Neural crest cell (in vitro differentiated cells): ENCODE measurements around the gene RBMS2. TPM values are rescaled to one million over a fixed set of nuclear protein-coding genes. Genes with fewer than 3 reads are reported as not detected.

ENCODE experiments used
- DNase-seq: peaks from one replicate; pipeline ENCODE4 v3.0.0; 2021; ENCODE audit warnings: low read depth, mixed read lengths, low spot score
- H3K27ac Mint-ChIP-seq: one replicate; pipeline ENCODE4 v1.8.0; 2021; ENCODE audit warnings: mild to moderate bottlenecking, mixed read lengths; ENCODE audit not compliant: unreplicated experiment
- H3K27me3 Mint-ChIP-seq: 2 replicates; pipeline ENCODE4 v1.8.0; 2021; ENCODE audit warnings: low read depth, mild to moderate bottlenecking, mixed read lengths
- H3K36me3 Mint-ChIP-seq: 2 replicates; pipeline ENCODE4 v1.8.0; 2021; ENCODE audit warnings: low read depth, mild to moderate bottlenecking, mixed read lengths
- H3K4me1 Mint-ChIP-seq: 2 replicates; pipeline ENCODE4 v1.8.0; 2021; ENCODE audit warnings: mixed read lengths
- H3K4me3 Mint-ChIP-seq: one replicate; pipeline ENCODE4 v1.8.0; 2021; ENCODE audit warnings: mild to moderate bottlenecking, mixed read lengths
- H3K9me3 Mint-ChIP-seq: 2 replicates; pipeline ENCODE4 v1.8.0; 2021; ENCODE audit warnings: mixed read lengths
- total RNA-seq: library from RNA; stranded (reverse); gene quantifications from 2 replicates; pipeline ENCODE4 v1.2.1, GENCODE V29; 2021
- TF ChIP-seq, protein P1 (sequence below): fragments of 200-600 bp; sonication (generic); conservative IDR thresholded peaks from 2 replicates; pipeline ENCODE4 v1.5.0; 2021; ENCODE audit warnings: antibody characterized with exemption, mild to moderate bottlenecking

Gene RBMS2
- total RNA-seq, 1 donor from 2014 or later: 29.3 TPM

DNA sequence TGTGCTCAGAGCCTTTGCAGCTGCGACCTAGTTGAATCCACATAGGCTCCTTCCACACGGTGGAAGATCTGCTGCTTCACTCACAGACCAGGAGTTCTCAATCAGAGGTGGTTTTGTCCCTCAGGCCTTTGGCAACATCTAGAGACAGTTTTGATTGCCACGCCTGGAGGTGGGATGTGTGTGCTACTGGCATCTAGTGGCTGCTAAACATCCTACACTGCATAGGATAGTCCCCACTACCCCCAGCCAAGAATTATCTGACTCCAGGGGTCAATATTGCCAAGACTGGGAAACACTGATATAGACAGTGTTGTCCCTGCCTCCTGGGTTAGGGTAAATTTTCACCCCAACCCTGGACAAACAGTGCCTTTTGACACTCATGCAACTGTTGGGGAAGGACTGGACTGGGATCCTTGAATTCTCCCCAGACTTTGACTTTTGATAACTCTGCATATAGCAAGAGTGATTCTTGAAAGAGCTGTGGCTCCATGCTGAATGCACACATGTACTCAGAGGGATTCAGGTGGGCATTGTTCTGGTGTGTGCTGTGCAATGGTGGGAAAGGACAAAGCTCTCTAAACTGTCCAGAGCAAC lies 68.7 kb downstream of the RBMS2 start:
- peaks cover 30% of the 10 kb centered on the region for H3K4me1 Mint-ChIP-seq
- TF ChIP-seq, protein P1, sequence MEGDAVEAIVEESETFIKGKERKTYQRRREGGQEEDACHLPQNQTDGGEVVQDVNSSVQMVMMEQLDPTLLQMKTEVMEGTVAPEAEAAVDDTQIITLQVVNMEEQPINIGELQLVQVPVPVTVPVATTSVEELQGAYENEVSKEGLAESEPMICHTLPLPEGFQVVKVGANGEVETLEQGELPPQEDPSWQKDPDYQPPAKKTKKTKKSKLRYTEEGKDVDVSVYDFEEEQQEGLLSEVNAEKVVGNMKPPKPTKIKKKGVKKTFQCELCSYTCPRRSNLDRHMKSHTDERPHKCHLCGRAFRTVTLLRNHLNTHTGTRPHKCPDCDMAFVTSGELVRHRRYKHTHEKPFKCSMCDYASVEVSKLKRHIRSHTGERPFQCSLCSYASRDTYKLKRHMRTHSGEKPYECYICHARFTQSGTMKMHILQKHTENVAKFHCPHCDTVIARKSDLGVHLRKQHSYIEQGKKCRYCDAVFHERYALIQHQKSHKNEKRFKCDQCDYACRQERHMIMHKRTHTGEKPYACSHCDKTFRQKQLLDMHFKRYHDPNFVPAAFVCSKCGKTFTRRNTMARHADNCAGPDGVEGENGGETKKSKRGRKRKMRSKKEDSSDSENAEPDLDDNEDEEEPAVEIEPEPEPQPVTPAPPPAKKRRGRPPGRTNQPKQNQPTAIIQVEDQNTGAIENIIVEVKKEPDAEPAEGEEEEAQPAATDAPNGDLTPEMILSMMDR: peak; percentile 53
- no peak for DNase-seq
- no peaks in the 10 kb centered on the region for H3K27me3 Mint-ChIP-seq
- H3K27ac Mint-ChIP-seq: no peak overlapping the region
- no peaks in the 10 kb centered on the region for H3K9me3 Mint-ChIP-seq
- no peak overlapping the region for H3K4me3 Mint-ChIP-seq
- H3K36me3 Mint-ChIP-seq: peaks cover 5% of the 10 kb centered on the region

DNA sequence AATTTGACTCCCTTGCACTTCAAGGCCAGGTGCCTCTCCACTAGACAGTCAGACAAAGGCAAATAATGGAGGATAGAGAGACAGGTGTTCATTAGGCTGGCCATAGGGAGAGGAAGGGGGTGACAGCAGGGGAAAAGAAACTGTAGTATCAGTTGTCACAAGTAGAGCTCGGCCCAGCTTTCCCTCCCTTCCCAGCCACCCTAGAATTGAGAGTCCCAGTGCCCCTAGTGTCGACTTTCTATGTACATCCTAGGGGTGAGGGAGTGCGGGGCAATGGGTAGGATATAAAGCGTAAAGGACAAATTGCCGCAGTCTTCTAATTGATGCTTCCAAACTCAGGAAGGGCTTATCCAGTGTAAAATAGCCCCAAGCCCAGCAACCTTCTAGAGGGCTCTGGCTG lies 69.5 kb downstream of the RBMS2 start:
- peaks cover 30% of the 10 kb centered on the region for H3K4me1 Mint-ChIP-seq
- TF ChIP-seq, protein P1: no peak
- no peak for DNase-seq
- H3K27me3 Mint-ChIP-seq: no peaks in the 10 kb centered on the region
- H3K4me3 Mint-ChIP-seq: no peak overlapping the region
- no peaks in the 10 kb centered on the region for H3K9me3 Mint-ChIP-seq
- peaks cover 5% of the 10 kb centered on the region for H3K36me3 Mint-ChIP-seq
- H3K27ac Mint-ChIP-seq: peak overlapping the region; percentile 84

DNA sequence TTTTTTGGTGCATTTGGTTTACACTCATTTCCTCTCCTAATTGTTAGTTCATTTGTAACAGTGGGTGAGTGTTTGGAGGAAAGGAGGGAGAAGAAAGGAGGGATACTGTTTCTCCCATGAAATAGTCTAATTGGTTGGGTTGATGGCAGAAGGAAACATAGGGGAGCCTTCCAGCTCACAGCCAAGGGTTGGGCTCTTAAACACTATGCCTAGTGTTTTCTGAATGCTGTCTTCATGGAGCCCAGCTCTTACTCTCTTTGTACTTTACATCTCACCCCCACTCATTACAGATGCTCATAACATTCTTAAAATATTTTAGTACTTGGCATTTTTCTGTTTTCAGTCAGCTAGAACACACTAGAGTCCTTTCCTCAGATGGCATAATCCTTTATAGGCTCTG lies 70.3 kb downstream of the RBMS2 start:
- TF ChIP-seq, protein P1: no peak
- peaks cover 30% of the 10 kb centered on the region for H3K4me1 Mint-ChIP-seq
- no peak overlapping the region for H3K4me3 Mint-ChIP-seq
- peak overlapping the region; percentile 1 for H3K27ac Mint-ChIP-seq
- DNase-seq: no peak
- no peaks in the 10 kb centered on the region for H3K9me3 Mint-ChIP-seq
- H3K36me3 Mint-ChIP-seq: peaks cover 5% of the 10 kb centered on the region
- no peaks in the 10 kb centered on the region for H3K27me3 Mint-ChIP-seq

DNA sequence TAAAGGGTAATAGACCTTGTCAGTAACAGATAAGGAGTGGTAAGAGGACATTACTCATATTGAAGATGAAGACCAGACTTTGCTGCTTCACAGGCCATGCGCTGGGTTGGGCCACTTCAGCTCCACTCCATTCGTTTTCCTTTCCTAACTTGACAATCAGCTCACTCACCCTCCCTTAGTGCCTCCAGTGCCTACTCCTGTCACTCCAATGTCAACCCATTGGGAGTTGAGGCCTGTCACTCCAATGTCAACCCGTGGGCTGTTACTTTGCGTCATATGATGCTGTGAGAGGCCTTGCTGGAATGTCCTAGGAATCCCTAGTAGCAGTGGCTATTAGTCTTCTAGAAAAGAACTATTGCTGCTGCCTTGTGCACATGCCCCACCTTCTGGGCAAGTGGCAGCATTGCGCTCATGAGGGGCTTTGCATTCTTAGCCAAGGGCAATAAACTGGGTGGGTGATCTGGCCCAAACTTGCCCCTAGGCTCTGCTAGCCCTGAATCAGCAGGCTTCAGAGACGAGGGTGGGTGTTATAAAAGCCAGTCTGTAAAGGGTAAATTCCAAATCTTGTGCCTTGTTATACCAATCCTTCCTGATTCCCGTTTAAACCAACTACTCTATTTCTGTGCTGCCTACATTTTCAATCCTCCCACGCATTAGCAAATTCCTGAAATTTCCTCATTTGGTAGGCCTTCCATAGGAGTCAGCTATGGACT lies 72.4 kb downstream of the RBMS2 start:
- TF ChIP-seq, protein P1: peak; percentile 83
- H3K9me3 Mint-ChIP-seq: no peaks in the 10 kb centered on the region

DNA sequence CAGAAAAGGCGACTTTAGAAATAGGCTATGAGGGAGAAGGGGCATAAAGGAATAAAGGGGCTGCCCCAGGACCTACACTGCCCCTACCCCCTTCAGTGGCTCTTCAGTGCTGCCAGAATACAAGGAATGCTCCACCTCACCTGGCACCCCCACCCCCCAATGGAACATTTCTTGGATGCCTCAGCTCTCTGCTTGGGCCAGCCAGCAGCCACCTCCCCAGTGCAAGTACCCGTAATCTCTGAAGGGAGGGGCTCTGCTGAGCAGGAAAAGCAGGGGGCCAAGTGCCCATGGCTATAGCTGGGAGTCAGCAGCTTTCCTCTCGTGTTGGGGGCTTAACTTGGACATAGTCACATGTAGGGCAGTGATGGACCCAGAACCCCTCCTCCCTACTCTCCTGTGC lies 75.2 kb downstream of the RBMS2 start:
- peaks cover 7% of the 10 kb centered on the region for H3K36me3 Mint-ChIP-seq
- no peak overlapping the region for H3K27ac Mint-ChIP-seq
- peaks cover 17% of the 10 kb centered on the region for H3K4me1 Mint-ChIP-seq
- no peak overlapping the region for H3K4me3 Mint-ChIP-seq
- TF ChIP-seq, protein P1: no peak
- DNase-seq: no peak
- no peaks in the 10 kb centered on the region for H3K27me3 Mint-ChIP-seq
- H3K9me3 Mint-ChIP-seq: no peaks in the 10 kb centered on the region

More for the DNA sequence above, 72.4 kb downstream of the RBMS2 start:
- DNase-seq: peak; percentile 59
- H3K27ac Mint-ChIP-seq: peak overlapping the region; percentile 81
- peaks cover 30% of the 10 kb centered on the region for H3K4me1 Mint-ChIP-seq
- no peak overlapping the region for H3K4me3 Mint-ChIP-seq
- no peaks in the 10 kb centered on the region for H3K27me3 Mint-ChIP-seq
- H3K36me3 Mint-ChIP-seq: peaks cover 5% of the 10 kb centered on the region
